Measurements from ENCODE around the gene SNTG2. TPM values are rescaled to one million over a fixed set of nuclear protein-coding genes. Genes with fewer than 3 reads are reported as not detected.
"Not testable (repeated sequence)": the region's sequence is repeated elsewhere in the genome, so short reads cannot be mapped to it uniquely, and the experiment has no call there.

Gene SNTG2
- total RNA-seq, 2 experiments from 2014 or later, result 0.57 to 1.0 TPM

- no peaks in the 10 kb centered on the region for H3K9me3 Mint-ChIP-seq
- H3K36me3 Mint-ChIP-seq (ENCODE audit: low read depth), result no peaks in the 10 kb centered on the region
- DNase-seq, result no peak
- intact Hi-C loops (cut with micrococcal nuclease), result no loop called here
- peaks cover 8% of the 10 kb centered on the region for H3K4me1 Mint-ChIP-seq (ENCODE audit: low read depth)
- no peak overlapping the region for H3K27ac Mint-ChIP-seq
- CTCF ChIA-PET, result no interaction called here
- no peak overlapping the region for H3K4me3 Mint-ChIP-seq
- no peaks in the 10 kb centered on the region for H3K27me3 Mint-ChIP-seq (ENCODE audit: low read depth)
Measured at GRCh38 chr2:1369905-1370304, 419.3 kb downstream of the SNTG2 start.

GRCh38 chr2:1370461-1370860 lies 419.8 kb downstream of the SNTG2 start:
- no peak for DNase-seq
- H3K4me3 Mint-ChIP-seq, result no peak overlapping the region
- CTCF ChIA-PET, result no interaction called here
- no peaks in the 10 kb centered on the region for H3K27me3 Mint-ChIP-seq (ENCODE audit: low read depth)
- H3K27ac Mint-ChIP-seq, result no peak overlapping the region
- H3K4me1 Mint-ChIP-seq (ENCODE audit: low read depth), result peaks cover 8% of the 10 kb centered on the region
- H3K9me3 Mint-ChIP-seq, result no peaks in the 10 kb centered on the region
- intact Hi-C loops (cut with micrococcal nuclease), result no loop called here
- no peaks in the 10 kb centered on the region for H3K36me3 Mint-ChIP-seq (ENCODE audit: low read depth)

DNA sequence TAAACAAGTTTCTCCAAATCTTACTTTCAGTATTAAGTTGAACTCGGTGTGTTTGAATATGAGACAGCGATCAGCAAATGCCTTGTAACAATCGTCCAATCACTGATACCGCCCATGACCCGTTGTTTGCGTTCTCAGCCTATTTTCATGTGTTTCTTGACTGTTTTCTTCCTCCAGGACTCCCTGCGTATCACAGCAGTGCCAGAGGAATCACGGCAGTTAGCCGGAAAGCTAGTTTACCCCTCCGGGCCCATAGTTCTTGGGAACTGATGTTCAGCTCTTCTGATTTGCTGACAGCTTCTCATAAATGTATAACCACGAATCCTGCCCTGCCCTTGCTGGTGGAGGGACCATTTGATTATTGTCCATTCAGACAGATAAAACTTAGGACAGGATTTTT lies 420.4 kb downstream of the SNTG2 start:
- H3K27me3 Mint-ChIP-seq (ENCODE audit: low read depth), result no peaks in the 10 kb centered on the region
- intact Hi-C loops (cut with micrococcal nuclease), result no loop called here
- no peak overlapping the region for H3K27ac Mint-ChIP-seq
- no peak overlapping the region for H3K4me3 Mint-ChIP-seq
- CTCF ChIA-PET, result interaction anchor here (0.6 kb wide), 1 partner anchor 70 kb away, joined by 3 read pairs; no protein-coding TSS in a partner anchor
- no peak for DNase-seq
- no peaks in the 10 kb centered on the region for H3K36me3 Mint-ChIP-seq (ENCODE audit: low read depth)
- no peaks in the 10 kb centered on the region for H3K9me3 Mint-ChIP-seq
- H3K4me1 Mint-ChIP-seq (ENCODE audit: low read depth), result peaks cover 8% of the 10 kb centered on the region

DNA sequence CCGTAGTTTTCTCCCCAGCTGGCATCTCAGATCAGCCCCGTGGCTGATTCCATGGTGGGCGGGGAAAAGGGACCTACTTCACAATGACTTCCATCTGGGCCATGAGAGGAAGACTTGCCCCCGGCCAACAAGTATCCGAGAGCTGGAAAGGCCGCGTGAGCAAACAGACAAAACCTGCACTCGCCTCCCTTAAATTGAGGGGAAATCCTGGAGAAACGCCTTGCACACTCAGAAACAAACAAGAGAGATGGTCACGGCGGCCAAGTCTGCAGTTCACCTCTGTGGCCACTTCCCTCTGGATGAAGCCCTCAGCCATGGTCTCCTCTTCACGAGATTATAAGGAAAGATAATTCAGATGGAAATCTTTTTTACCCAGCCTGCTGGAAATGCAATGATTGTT lies 423.2 kb downstream of the SNTG2 start:
- H3K4me1 Mint-ChIP-seq (ENCODE audit: low read depth), result peaks cover 2% of the 10 kb centered on the region
- CTCF ChIA-PET, result no interaction called here
- H3K4me3 Mint-ChIP-seq, result no peak overlapping the region
- DNase-seq, result no peak
- H3K36me3 Mint-ChIP-seq (ENCODE audit: low read depth), result no peaks in the 10 kb centered on the region
- no peak overlapping the region for H3K27ac Mint-ChIP-seq
- intact Hi-C loops (cut with micrococcal nuclease), result no loop called here
- no peaks in the 10 kb centered on the region for H3K27me3 Mint-ChIP-seq (ENCODE audit: low read depth)
- H3K9me3 Mint-ChIP-seq, result no peaks in the 10 kb centered on the region

GRCh38 chr2:1374287-1374686 lies 423.6 kb downstream of the SNTG2 start:
- CTCF ChIA-PET, result no interaction called here
- H3K27me3 Mint-ChIP-seq (ENCODE audit: low read depth), result no peaks in the 10 kb centered on the region

GRCh38 chr2:1375794-1376193 lies 425.1 kb downstream of the SNTG2 start:
- intact Hi-C loops (cut with micrococcal nuclease), result no loop called here
- Mint-ChIP-seq H3K4me3 (no peak overlapping the region), H3K4me1 (ENCODE audit: low read depth) (peaks cover 2% of the 10 kb centered on the region), H3K27ac (no peak overlapping the region), H3K36me3 (ENCODE audit: low read depth) (no peaks in the 10 kb centered on the region), H3K9me3 (no peaks in the 10 kb centered on the region), H3K27me3 (ENCODE audit: low read depth) (no peaks in the 10 kb centered on the region)
- CTCF ChIA-PET, result no interaction called here
- no peak for DNase-seq

More at GRCh38 chr2:1374287-1374686, 423.6 kb downstream of the SNTG2 start:
- H3K4me3 Mint-ChIP-seq, result no peak overlapping the region
- intact Hi-C loops (cut with micrococcal nuclease), result no loop called here
- no peak overlapping the region for H3K27ac Mint-ChIP-seq
- H3K4me1 Mint-ChIP-seq (ENCODE audit: low read depth), result peaks cover 2% of the 10 kb centered on the region
- no peaks in the 10 kb centered on the region for H3K9me3 Mint-ChIP-seq
- DNase-seq, result no peak
- H3K36me3 Mint-ChIP-seq (ENCODE audit: low read depth), result no peaks in the 10 kb centered on the region

DNA sequence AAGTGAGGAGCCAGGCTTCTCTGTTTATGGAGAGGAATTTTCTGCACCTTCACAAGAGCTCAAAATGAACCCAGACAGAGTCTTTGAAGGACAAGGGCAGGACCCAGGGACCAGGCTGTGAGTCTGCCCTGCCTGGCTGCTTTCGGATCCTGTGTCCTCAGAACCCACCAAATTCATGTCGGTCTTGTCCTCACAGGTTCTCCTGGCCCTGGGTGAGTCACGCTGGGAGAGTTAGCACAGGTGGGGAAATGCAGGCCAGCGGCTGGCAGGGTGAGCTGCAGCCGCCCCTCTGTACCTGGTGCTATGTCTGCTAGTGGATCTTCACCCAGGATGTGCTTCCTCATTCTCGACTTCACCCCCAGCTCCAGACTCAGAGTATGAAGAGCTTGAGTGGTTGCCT lies 426.8 kb downstream of the SNTG2 start:
- Mint-ChIP-seq H3K4me1 (ENCODE audit: low read depth) (no peaks in the 10 kb centered on the region), H3K4me3 (no peak overlapping the region), H3K36me3 (ENCODE audit: low read depth) (no peaks in the 10 kb centered on the region), H3K27me3 (ENCODE audit: low read depth) (no peaks in the 10 kb centered on the region), H3K9me3 (no peaks in the 10 kb centered on the region), H3K27ac (no peak overlapping the region)
- intact Hi-C loops (cut with micrococcal nuclease), result no loop called here
- CTCF ChIA-PET, result no interaction called here
- DNase-seq, result no peak

GRCh38 chr2:1378456-1379150 lies 428.0 kb downstream of the SNTG2 start:
- no peak overlapping the region for H3K4me3 Mint-ChIP-seq
- H3K27me3 Mint-ChIP-seq (ENCODE audit: low read depth), result no peaks in the 10 kb centered on the region
- intact Hi-C loops (cut with micrococcal nuclease), result no loop called here
- no peaks in the 10 kb centered on the region for H3K36me3 Mint-ChIP-seq (ENCODE audit: low read depth)
- H3K27ac Mint-ChIP-seq, result no peak overlapping the region
- CTCF ChIA-PET, result no interaction called here
- H3K9me3 Mint-ChIP-seq, result no peaks in the 10 kb centered on the region
- H3K4me1 Mint-ChIP-seq (ENCODE audit: low read depth), result no peaks in the 10 kb centered on the region
- no peak for DNase-seq

GRCh38 chr2:1381644-1382043 lies 431.0 kb downstream of the SNTG2 start:
- Mint-ChIP-seq H3K36me3 (ENCODE audit: low read depth) (peaks cover 4% of the 10 kb centered on the region), H3K4me1 (ENCODE audit: low read depth) (no peaks in the 10 kb centered on the region), H3K9me3 (peaks cover 3% of the 10 kb centered on the region), H3K4me3 (no peak overlapping the region), H3K27ac (no peak overlapping the region), H3K27me3 (ENCODE audit: low read depth) (peaks cover 3% of the 10 kb centered on the region)
- CTCF ChIA-PET, result no interaction called here
- intact Hi-C loops (cut with micrococcal nuclease), result no loop called here
- DNase-seq, result no peak

DNA sequence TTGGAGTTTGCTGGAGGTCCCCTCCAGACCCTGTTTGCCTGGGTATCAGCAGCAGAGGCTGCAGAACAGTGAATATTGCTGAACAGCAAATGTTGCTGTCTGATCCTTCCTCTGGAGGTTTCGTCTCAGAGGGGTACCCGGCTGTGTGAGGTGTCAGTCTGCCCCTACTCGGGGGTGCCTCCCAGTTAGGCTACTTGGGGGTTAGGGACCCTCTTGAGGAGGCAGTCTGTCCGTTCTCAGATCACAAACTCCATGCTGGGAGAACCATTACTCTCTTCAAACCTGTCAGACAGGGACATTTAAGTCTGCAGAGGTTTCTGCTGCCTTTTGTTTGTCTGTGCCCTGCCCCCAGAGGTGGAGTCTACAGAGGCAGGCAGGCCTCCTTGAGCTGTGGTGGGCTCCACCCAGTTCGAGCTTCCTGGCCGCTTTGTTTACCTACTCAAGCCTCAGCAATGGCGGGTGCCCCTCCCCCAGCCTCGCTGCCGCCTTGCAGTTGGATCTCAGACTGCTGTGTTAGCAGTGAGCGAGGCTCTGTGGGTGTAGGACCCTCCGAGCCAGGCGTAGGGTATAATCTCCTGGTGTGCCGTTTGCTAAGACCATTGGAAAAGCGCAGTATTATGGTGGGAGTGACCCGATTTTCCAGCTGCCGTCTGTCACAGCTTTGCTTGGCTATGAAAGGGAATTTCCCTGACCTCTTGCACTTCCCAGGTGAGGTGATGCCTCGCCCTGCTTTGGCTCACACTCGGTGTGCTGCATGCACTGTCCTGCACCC lies 437.5 kb downstream of the SNTG2 start:
- CTCF ChIA-PET, result not testable (repeated sequence)

GRCh38 chr2:1390118-1390517 lies 439.5 kb downstream of the SNTG2 start:
- CTCF ChIA-PET; H3K27me3 Mint-ChIP-seq (ENCODE audit: low read depth); H3K27ac Mint-ChIP-seq; H3K9me3 Mint-ChIP-seq; H3K4me3 Mint-ChIP-seq; DNase-seq; H3K36me3 Mint-ChIP-seq (ENCODE audit: low read depth); intact Hi-C loops (cut with micrococcal nuclease): not testable (repeated sequence)
- peaks cover 10% of the 10 kb centered on the region for H3K4me1 Mint-ChIP-seq (ENCODE audit: low read depth)

More for the DNA sequence above, 437.5 kb downstream of the SNTG2 start:
- H3K4me3 Mint-ChIP-seq; H3K27ac Mint-ChIP-seq; H3K36me3 Mint-ChIP-seq (ENCODE audit: low read depth); H3K27me3 Mint-ChIP-seq (ENCODE audit: low read depth); DNase-seq; H3K9me3 Mint-ChIP-seq; intact Hi-C loops (cut with micrococcal nuclease): not testable (repeated sequence)
- peaks cover 10% of the 10 kb centered on the region for H3K4me1 Mint-ChIP-seq (ENCODE audit: low read depth)

- DNase-seq, result no peak
- H3K36me3 Mint-ChIP-seq (ENCODE audit: low read depth), result no peaks in the 10 kb centered on the region
- CTCF ChIA-PET, result no interaction called here
- H3K4me1 Mint-ChIP-seq (ENCODE audit: low read depth), result peaks cover 9% of the 10 kb centered on the region
- H3K27ac Mint-ChIP-seq, result no peak overlapping the region
- H3K9me3 Mint-ChIP-seq, result peaks cover 3% of the 10 kb centered on the region
- intact Hi-C loops (cut with micrococcal nuclease), result no loop called here
- H3K27me3 Mint-ChIP-seq (ENCODE audit: low read depth), result no peaks in the 10 kb centered on the region
- no peak overlapping the region for H3K4me3 Mint-ChIP-seq
Measured at GRCh38 chr2:1393321-1393720, 442.7 kb downstream of the SNTG2 start.

Data from activated naive CD4-positive, alpha-beta T cell treated with anti-CD3 and anti-CD28 coated beads for 36 hours (primary cell).